ENCODE data around the gene MYLK4. TPM values are rescaled to one million over a fixed set of nuclear protein-coding genes. Genes with fewer than 3 reads are reported as not detected.

Gene MYLK4
- total RNA-seq, 1 experiment from 2014 or later: 1.6 TPM

- no TSS peak for BruUV-seq (replicated peaks)
- Histone ChIP-seq H4K20me1 (ENCODE audit: insufficient read depth) (peaks cover 20% of the 10 kb centered on the region; the same call in 1 of the 2 replicates), H3K4me2 (peak overlapping the region; percentile 93), H2AFZ (no peak overlapping the region), H3F3A (ENCODE audit: insufficient read depth, low read depth) (peaks cover 6% of the 10 kb centered on the region), H3K79me2 (ENCODE audit: low read depth) (peaks cover 77% of the 10 kb centered on the region), H3K36me3 (ENCODE audit: low read depth) (0 out of 2 replicates have a peak, but pooled peaks cover 4% of the 10 kb centered on the region), H3K9me2 (ENCODE audit: insufficient read depth) (no peaks in the 10 kb centered on the region), H3K4me3 (peak overlapping the region; percentile 83; the same call in 1 of the 2 replicates), H3K9me3 (ENCODE audit: insufficient read depth, low read depth) (no peaks in the 10 kb centered on the region), H3K27me3 (ENCODE audit: insufficient read depth, low read depth) (no peaks in the 10 kb centered on the region), H3K27ac (no peak overlapping the region), H3K4me1 (replicated peaks; ENCODE audit: insufficient read depth) (peaks cover 13% of the 10 kb centered on the region)
- no peak for TF ChIP-seq EZH2 (IDR thresholded peaks at IDR 0.05; ENCODE audit: low read depth)
- TF ChIP-seq, protein P1, sequence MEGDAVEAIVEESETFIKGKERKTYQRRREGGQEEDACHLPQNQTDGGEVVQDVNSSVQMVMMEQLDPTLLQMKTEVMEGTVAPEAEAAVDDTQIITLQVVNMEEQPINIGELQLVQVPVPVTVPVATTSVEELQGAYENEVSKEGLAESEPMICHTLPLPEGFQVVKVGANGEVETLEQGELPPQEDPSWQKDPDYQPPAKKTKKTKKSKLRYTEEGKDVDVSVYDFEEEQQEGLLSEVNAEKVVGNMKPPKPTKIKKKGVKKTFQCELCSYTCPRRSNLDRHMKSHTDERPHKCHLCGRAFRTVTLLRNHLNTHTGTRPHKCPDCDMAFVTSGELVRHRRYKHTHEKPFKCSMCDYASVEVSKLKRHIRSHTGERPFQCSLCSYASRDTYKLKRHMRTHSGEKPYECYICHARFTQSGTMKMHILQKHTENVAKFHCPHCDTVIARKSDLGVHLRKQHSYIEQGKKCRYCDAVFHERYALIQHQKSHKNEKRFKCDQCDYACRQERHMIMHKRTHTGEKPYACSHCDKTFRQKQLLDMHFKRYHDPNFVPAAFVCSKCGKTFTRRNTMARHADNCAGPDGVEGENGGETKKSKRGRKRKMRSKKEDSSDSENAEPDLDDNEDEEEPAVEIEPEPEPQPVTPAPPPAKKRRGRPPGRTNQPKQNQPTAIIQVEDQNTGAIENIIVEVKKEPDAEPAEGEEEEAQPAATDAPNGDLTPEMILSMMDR (conservative IDR thresholded peaks at IDR 0.05): no peak
- intact Hi-C loops (cut with micrococcal nuclease; ENCODE audit: unreplicated experiment): loop anchor here (5.0 to 10.0 kb wide), 4 partner anchors 296 to 1174 kb away; partner anchors contain the start of genes GMDS and RIPK1
- ChIA-PET POLR2A (ENCODE audit: unreplicated experiment) (interaction anchor here (0.5 to 0.7 kb wide), 2 partner anchors 23 to 41 kb away, joined by 8 to 11 read pairs; no protein-coding TSS in a partner anchor), CTCF (interaction anchor here (0.9 kb wide), 1 partner anchor 183 kb away, joined by 3 read pairs; no protein-coding TSS in a partner anchor)
- DNase-seq: no peak
Observed at GRCh38 chr6:2768696-2769095, 18.0 kb upstream of the MYLK4 start.

GRCh38 chr6:2767657-2768524 is 17.2 kb upstream of the MYLK4 start:
- Histone ChIP-seq H3K27me3 (ENCODE audit: insufficient read depth, low read depth) (no peaks in the 10 kb centered on the region), H3K4me2 (peak overlapping the region; percentile 93), H3K36me3 (ENCODE audit: low read depth) (0 out of 2 replicates have a peak, but pooled peaks cover 4% of the 10 kb centered on the region), H3K27ac (no peak overlapping the region), H2AFZ (no peak overlapping the region), H3K9me3 (ENCODE audit: insufficient read depth, low read depth) (no peaks in the 10 kb centered on the region), H3K4me3 (peak overlapping the region; percentile 83), H3K79me2 (ENCODE audit: low read depth) (peaks cover 69% of the 10 kb centered on the region), H3F3A (ENCODE audit: insufficient read depth, low read depth) (peaks cover 6% of the 10 kb centered on the region), H3K4me1 (replicated peaks; ENCODE audit: insufficient read depth) (peaks cover 13% of the 10 kb centered on the region), H3K9me2 (ENCODE audit: insufficient read depth) (no peaks in the 10 kb centered on the region), H4K20me1 (ENCODE audit: insufficient read depth) (peaks cover 20% of the 10 kb centered on the region; the same call in 1 of the 2 replicates)
- TSS peak; percentile 29 for BruUV-seq (replicated peaks)
- TF ChIP-seq, protein P1 (conservative IDR thresholded peaks at IDR 0.05): no peak
- TF ChIP-seq EZH2 (IDR thresholded peaks at IDR 0.05; ENCODE audit: low read depth): no peak
- CTCF ChIA-PET: interaction anchor here (0.9 kb wide), 1 partner anchor 184 kb away, joined by 3 read pairs; no protein-coding TSS in a partner anchor
- intact Hi-C loops (cut with micrococcal nuclease; ENCODE audit: unreplicated experiment): loop anchor here (5.0 to 10.0 kb wide), 4 partner anchors 297 to 1173 kb away; partner anchors contain the start of genes GMDS and RIPK1
- DNase-seq: no peak
- POLR2A ChIA-PET (ENCODE audit: unreplicated experiment): interaction anchor here (0.5 kb wide), 1 partner anchor 23 kb away, joined by 11 read pairs; no protein-coding TSS in a partner anchor
